ENCODE measurements around the gene BTNL9. TPM values are rescaled to one million over a fixed set of nuclear protein-coding genes. Genes with fewer than 3 reads are reported as not detected.
"Not testable (repeated sequence)": the region's sequence is repeated elsewhere in the genome, so short reads cannot be mapped to it uniquely, and the experiment has no call there.

Gene BTNL9
- total RNA-seq, 1 donor from 2014 or later: 8.8 TPM

DNA sequence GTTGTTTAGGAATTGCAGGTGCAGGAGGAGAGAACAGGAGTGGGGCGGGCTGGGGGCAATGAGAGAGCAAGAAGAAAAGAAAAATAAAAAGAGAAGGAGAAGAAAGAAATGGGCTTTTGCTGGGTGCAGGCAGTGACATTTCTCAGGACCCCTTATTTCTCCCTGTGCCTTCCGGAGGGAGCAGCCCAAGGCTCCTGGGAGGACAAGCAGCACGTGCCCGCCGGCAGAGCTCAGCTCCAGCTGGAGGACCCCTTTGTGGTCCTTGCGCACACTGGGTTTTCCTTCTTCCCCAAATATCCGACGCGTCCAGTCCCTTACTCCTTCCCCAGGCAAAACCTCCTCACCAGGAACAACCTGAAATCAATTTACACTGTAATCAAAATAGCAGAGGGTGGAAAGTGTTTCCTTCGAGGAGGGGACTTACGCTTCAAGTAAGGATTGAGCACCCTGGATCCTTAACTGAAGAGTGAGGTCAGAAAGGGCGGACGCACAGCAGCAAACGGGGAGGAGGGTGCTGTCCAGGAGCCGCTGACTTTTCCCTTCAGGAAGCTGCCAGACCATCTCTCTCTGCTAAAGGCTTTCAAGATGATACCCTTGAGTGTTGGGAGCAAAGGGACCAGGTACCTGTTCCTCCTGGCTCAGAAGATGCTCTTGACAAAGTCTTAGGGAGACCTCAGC, 2.1 kb downstream of the BTNL9 start:
- ATAC-seq (no peak), DNase-seq (ENCODE audit: low spot score) (no peak)

- no peak for ATAC-seq
- DNase-seq (ENCODE audit: low spot score): no peak
These were observed 2.7 kb downstream of the BTNL9 start for GRCh38 chr5:181042722-181043121.

DNA sequence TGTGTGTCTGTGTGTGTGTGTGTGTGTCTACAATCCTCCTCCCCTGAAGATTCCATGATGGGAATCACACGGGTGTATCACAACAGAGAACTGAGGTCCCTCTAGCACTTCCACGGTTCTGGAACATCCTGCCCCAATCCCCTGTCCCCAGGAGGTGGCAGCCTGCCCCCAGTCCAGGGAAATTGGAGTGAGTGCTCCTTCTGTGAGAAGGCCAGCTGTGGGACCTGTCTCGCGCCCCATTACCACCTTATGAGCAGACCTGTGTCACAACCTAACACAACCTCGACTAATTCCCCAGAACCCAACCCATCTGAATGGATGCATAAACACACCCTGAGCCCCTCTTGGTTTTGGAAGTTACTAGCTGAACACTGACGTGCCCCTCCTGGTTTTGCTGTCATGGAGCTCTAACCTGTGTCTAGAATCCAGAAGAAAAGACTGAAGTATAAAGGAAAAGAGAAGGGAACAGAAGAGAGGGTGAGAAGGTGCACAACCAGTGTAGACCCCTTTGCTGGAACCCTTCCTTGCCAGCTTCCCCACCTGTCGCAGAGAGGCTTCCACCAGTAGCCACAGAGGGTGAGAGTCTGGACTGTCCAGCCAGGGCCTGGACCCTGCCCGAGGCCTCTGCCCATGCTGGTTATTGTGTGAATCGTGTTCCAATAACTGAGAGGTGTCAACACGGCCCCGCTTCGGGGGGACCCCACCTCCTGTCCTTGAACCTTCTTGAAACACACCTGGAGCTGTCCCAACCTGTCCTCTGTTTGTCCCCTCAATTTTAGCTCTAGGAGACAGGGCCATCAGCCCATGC, 3.4 kb downstream of the BTNL9 start:
- DNase-seq (ENCODE audit: low spot score): no peak
- ATAC-seq: peak; percentile 36

GRCh38 chr5:181044093-181044599, 4.1 kb downstream of the BTNL9 start:
- no peak for ATAC-seq
- DNase-seq (ENCODE audit: low spot score): no peak

GRCh38 chr5:181044662-181045305, 4.7 kb downstream of the BTNL9 start:
- ATAC-seq: peak; percentile 62
- no peak for DNase-seq (ENCODE audit: low spot score)

DNA sequence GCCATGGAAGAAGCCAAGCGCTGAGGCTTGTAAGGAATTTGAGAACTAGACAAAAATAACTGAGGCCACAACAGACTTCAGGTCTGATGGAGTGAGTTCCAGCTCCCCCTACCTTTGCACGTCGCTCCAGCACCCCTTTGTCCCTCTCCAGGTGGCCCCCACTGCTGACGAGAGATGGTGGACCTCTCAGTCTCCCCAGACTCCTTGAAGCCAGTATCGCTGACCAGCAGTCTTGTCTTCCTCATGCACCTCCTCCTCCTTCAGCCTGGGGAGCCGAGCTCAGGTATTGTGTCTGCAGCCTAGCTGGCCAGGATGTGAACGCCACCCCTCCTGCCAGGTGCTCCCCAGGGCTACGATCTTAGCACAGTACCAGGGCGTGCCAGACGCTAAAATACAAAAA, 5.2 kb downstream of the BTNL9 start:
- DNase-seq (ENCODE audit: low spot score): no peak
- no peak for ATAC-seq

- not testable (repeated sequence) for ATAC-seq; DNase-seq (ENCODE audit: low spot score)
These were observed 5.8 kb downstream of the BTNL9 start for GRCh38 chr5:181045857-181046256.

DNA sequence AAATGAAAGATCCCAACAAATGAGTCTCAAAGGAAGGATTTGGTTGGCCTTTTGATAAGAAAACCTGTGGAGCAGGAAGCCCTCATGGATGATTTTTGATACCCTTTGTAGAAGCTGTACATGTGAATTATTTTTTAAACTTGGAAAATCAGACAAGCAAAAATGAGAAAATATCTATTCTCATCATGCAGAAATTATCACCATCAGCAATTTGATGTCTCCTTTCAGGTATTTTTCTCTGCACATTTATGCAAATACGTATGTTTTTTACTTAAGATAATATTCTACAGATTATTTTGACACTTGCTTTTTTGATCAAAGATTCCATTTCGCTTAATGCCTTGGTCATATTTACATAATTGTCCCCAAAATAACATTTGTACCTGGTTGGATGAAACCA, 7.2 kb downstream of the BTNL9 start:
- ATAC-seq: no peak
- no peak for DNase-seq (ENCODE audit: low spot score)

DNA sequence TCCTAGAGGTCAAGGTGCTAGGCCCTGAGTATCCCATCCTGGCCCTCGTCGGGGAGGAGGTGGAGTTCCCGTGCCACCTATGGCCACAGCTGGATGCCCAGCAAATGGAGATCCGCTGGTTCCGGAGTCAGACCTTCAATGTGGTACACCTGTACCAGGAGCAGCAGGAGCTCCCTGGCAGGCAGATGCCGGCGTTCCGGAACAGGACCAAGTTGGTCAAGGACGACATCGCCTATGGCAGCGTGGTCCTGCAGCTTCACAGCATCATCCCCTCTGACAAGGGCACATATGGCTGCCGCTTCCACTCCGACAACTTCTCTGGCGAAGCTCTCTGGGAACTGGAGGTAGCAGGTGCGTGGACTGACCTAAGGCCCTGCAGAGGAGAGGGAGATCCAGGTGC, 7.9 kb downstream of the BTNL9 start:
- DNase-seq (ENCODE audit: low spot score): no peak
- no peak for ATAC-seq

GRCh38 chr5:181050016-181050415, 9.9 kb downstream of the BTNL9 start:
- DNase-seq (ENCODE audit: low spot score): no peak

GRCh38 chr5:181051841-181052671, 12.0 kb downstream of the BTNL9 start:
- ATAC-seq (no peak), DNase-seq (ENCODE audit: low spot score) (no peak)

More at GRCh38 chr5:181050016-181050415, 9.9 kb downstream of the BTNL9 start:
- ATAC-seq: no peak

DNA sequence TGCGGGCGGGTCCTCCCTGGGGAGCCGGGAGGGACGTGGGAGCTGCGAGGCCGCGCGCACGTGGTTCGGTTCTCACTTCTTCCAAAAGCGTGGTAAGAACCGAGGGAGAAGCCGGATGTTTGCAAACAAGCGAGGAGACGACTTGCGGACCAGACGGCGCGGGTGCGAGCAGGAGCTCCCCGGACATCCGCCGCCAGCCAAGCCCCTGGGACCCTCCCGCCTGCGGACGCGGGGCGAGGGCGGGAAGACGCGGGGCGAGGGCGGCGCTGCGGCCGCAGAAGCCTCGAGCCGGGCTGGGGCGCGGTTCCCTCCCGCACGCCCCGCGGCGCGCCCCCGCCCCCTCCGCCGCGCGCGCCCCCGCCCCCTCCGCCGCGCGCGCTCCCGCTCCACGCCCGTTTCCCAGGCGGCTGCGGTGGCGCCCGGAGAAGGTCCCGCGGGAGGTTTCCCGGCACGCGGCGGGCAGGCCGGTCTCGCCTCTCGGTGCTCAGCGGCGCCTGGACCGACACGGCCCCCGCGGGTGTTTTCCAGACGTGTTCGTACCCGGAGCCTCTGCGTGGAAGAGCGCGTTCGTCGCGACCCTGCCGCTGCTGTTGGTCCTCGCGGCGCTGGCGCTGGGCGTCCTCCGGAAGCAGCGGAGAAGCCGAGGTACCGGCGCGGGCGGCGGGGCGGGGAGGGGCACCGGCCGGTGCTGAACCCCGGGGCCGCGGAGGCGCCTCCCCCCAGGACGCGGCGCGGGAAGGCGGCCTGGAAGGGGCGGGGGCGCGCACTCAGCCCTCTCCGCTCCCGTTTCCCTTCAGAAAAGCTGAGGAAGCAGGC, 12.8 kb downstream of the BTNL9 start:
- ATAC-seq: peak; percentile 51

GRCh38 chr5:181053488-181054121, 13.5 kb downstream of the BTNL9 start:
- no peak for DNase-seq (ENCODE audit: low spot score)
- peak; percentile 40 for ATAC-seq

More for the DNA sequence above, 12.8 kb downstream of the BTNL9 start:
- no peak for DNase-seq (ENCODE audit: low spot score)

DNA sequence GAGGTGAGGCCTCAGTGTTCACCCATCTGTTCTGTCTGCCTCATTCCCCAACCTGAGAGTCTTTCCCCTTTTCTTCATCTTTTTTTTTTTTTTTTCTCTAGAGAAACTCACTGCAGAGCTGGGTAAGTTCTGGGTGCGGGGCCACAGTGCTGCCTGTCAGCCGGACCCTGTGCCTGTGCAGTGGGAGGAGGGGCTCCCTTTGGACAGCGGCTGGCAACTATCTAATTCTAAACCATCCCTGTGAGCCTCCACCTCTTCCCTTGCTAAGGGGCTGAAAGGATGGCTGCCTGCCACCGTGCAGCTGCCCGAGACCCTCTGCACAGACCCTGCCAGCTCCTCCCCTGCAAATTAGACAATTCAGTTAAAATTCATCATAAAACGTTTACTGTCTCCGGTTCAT, 14.1 kb downstream of the BTNL9 start:
- DNase-seq (ENCODE audit: low spot score) (no peak), ATAC-seq (no peak)

DNA sequence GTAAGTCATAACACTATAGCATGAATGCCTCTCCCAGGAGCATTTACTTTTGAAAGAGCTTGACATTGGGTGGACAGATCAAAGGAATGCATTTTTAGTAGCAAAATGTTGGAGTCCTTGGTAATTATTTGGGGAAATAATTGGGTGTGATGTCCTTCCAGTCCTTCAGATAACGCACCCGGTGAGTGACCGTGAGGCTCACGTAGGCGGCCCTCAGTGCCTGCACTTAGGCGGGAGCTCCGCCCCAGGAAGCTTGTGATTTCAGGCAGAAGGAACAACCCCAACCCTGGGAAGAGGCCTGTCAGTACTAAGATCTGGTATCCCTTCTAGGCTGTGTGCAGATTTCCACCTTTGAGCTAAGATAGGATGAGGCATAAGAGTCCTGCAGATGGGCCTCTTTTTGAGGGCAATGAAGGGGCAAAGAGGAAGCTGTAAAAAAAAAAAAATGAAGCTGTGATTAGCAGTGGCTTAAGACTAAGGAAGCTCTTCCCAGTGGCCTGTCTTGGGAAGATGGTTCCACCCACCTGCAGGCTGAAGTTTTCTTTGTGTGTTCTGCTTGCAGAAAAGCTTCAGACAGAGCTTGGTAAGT, 14.9 kb downstream of the BTNL9 start:
- DNase-seq (ENCODE audit: low spot score) (no peak), ATAC-seq (no peak)

DNA sequence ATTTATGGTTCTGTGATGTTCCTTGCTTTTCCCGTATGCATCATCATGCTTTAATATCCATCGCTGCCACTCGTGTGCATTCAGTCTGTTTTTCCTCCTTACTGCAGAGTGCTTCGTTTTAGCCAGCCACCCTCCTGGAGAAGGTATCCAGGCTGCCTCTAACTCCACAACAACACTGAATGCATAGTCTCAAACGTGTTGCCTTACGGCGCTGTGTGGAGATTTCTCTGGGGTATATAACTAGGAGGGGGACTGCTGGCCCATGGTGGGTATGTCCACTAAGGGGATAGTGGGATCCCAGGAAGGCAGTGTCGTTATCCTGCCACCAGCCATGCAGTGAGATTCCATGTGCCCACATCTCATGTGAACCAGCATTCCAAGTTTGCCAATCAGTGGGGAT, 16.4 kb downstream of the BTNL9 start:
- DNase-seq (ENCODE audit: low spot score): no peak
- no peak for ATAC-seq

- ATAC-seq (no peak), DNase-seq (ENCODE audit: low spot score) (no peak)
These were observed 18.3 kb downstream of the BTNL9 start for GRCh38 chr5:181058321-181058720.

DNA sequence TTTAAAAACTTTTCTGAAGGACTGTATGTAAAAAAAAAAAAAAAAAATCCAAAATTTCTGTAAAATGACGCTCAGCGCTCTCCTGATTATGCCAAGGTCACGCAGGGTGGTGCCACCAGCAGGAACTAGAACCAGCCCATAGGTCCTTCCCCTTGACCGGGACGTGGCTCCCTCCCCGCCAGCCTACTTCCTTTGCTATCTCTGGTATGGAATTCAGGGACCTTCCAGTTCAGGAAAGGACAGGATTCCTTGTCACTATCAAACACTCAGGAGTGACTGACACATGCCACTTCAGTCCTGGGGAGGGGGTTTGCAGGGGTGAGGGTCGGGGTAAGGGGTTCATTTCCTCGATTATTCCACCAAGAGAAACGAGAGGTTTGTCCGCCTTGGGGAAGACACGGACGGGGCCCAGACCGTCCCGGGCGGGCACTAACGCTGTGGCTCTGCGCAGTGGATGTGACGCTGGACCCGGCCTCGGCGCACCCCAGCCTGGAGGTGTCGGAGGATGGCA, 18.8 kb downstream of the BTNL9 start:
- DNase-seq (ENCODE audit: low spot score): no peak
- ATAC-seq: peak; percentile 53

All from left lobe of liver (tissue), 2 donors.